GM12878 (cell line): ENCODE measurements around the gene FAM120A. TPM values are rescaled to one million over a fixed set of nuclear protein-coding genes. Genes with fewer than 3 reads are reported as not detected.

Experiments
- ATAC-seq: fragments of 200-7000 bp; cut with Tn5 transposase; 3 replicates; pipeline ENCODE4 v1.9.1; 2020; ENCODE audit warnings: mild to moderate bottlenecking, moderate library complexity
- BruUV-seq: library from RNA; stranded (reverse); fragments of 400-500 nt; replicated peaks from 2 replicates; lab custom pipeline; 2021; lab: Mats Ljungman, UMichigan
- CTCF ChIA-PET: fragments of 300-600 bp; sonication (Branson Sonifier 250); formaldehyde crosslinking; extraction: SDS; loops from one replicate; lab custom pipeline; 2021; ENCODE audit warnings: inconsistent platforms; lab: Yijun Ruan, JAX
- POLR2A ChIA-PET: fragments of 350-600 bp; formaldehyde crosslinking; extraction: SDS; loops from one replicate; lab custom pipeline; 2021; ENCODE audit warnings: inconsistent platforms; lab: Charles Lee
- RAD21 ChIA-PET: fragments of 300-600 bp; sonication (Branson Sonifier 250); formaldehyde crosslinking; loops from one replicate; lab custom pipeline; 2023; ENCODE audit warnings: antibody characterized with exemption; ENCODE audit not compliant: unreplicated experiment; lab: Charles Lee
- SMC1A ChIA-PET: fragments of 300-600 bp; sonication (Branson Sonifier 250); formaldehyde crosslinking; loops from one replicate; lab custom pipeline; 2023; ENCODE audit not compliant: unreplicated experiment, uncharacterized antibody; lab: Charles Lee
- DNase-seq: peaks from one replicate; pipeline ENCODE4 v3.0.0-alpha.2; 2011; ENCODE audit warnings: low read depth, low spot score
- FAIRE-seq: peaks from 3 replicates; lab custom pipeline; 2011; peaks lifted over from hg19 to GRCh38; lab: Jason Lieb, UNC
- H2AFZ ChIP-seq: 2 replicates; pipeline ENCODE4 v1.6.0; 2011; ENCODE audit warnings: low read depth, low read length, control low read depth; ENCODE audit not compliant: control insufficient read depth
- H3K27ac ChIP-seq: 2 replicates; pipeline ENCODE4 v1.5.1; 2011; ENCODE audit warnings: control low read depth; ENCODE audit not compliant: control insufficient read depth, insufficient read depth
- H3K27me3 ChIP-seq, 2 experiments: replicated peaks in 1 of 2; 2 replicates each; pipeline versions ENCODE4 v1.6.0 to v1.6.1; 2011; ENCODE audit warnings: low read length in 1 of 2; ENCODE audit not compliant: control insufficient read depth in 2 of 2, insufficient read depth in 2 of 2
- H3K36me3 ChIP-seq, 2 experiments: 2 replicates each; pipeline ENCODE4 v1.5.1; 2011; ENCODE audit warnings: low read length in 1 of 2; ENCODE audit not compliant: control insufficient read depth in 2 of 2, insufficient read depth in 2 of 2
- H3K4me1 ChIP-seq: 2 replicates; pipeline ENCODE4 v1.6.1; 2011; ENCODE audit warnings: mild to moderate bottlenecking, low read length, moderate library complexity, mixed read lengths; ENCODE audit not compliant: control insufficient read depth, insufficient read depth
- H3K4me2 ChIP-seq: 2 replicates; pipeline ENCODE4 v1.6.0; 2011; ENCODE audit warnings: control low read depth; ENCODE audit not compliant: control insufficient read depth, insufficient read depth
- H3K4me3 ChIP-seq: fragments of 200-600 bp; sonication (generic); 2 replicates; pipeline ENCODE4 v1.5.1; 2016
- H3K79me2 ChIP-seq: 2 replicates; pipeline ENCODE4 v1.6.0; 2011; ENCODE audit warnings: low read length; ENCODE audit not compliant: control insufficient read depth, insufficient read depth
- H3K9ac ChIP-seq: 2 replicates; pipeline ENCODE4 v1.8.0; 2011; ENCODE audit warnings: low read length, control low read depth, mixed read lengths; ENCODE audit not compliant: control insufficient read depth, insufficient read depth
- H3K9me3 ChIP-seq: replicated peaks from 3 replicates; pipeline ENCODE4 v1.5.1; 2011; ENCODE audit warnings: mild to moderate bottlenecking, low read length; ENCODE audit not compliant: control insufficient read depth, insufficient read depth
- H4K20me1 ChIP-seq: 2 replicates; pipeline ENCODE4 v1.6.0; 2011; ENCODE audit not compliant: control insufficient read depth, insufficient read depth
- BMI1 ChIP-seq: fragments of 450-650 bp; IDR thresholded peaks from 2 replicates; pipeline ENCODE4 v1.6.1; 2016; ENCODE audit warnings: mild to moderate bottlenecking, moderate library complexity, borderline replicate concordance
- CBX3 ChIP-seq: fragments of 200-600 bp; sonication (generic); IDR thresholded peaks from 2 replicates; pipeline ENCODE4 v1.6.1; 2016; ENCODE audit warnings: low read depth, borderline replicate concordance
- EED ChIP-seq: sonication (generic); IDR thresholded peaks from 2 replicates; pipeline ENCODE4 v1.6.1; 2016; ENCODE audit warnings: antibody characterized with exemption, low read depth
- HDGF ChIP-seq: fragments of 450-650 bp; IDR thresholded peaks from 2 replicates; pipeline ENCODE4 v1.6.1; 2016; ENCODE audit warnings: antibody characterized with exemption
- LARP7 ChIP-seq: fragments of 450-650 bp; IDR thresholded peaks from 2 replicates; pipeline ENCODE4 v1.6.1; 2017; ENCODE audit warnings: mild to moderate bottlenecking
- NBN ChIP-seq: fragments of 450-650 bp; IDR thresholded peaks from 2 replicates; pipeline ENCODE4 v1.6.1; 2016
- NR2C2 ChIP-seq: IDR thresholded peaks from 2 replicates; pipeline ENCODE4 v1.6.1; 2011; ENCODE audit warnings: borderline replicate concordance, low read depth; ENCODE audit not compliant: control insufficient read depth, insufficient read length
- NR2F1 ChIP-seq: fragments of 450-650 bp; conservative IDR thresholded peaks from 2 replicates; pipeline ENCODE4 v1.6.1; 2017; ENCODE audit warnings: mild to moderate bottlenecking
- ZNF384 ChIP-seq: IDR thresholded peaks from 2 replicates; pipeline ENCODE4 v1.6.1; 2012; ENCODE audit warnings: low read depth, mild to moderate bottlenecking, low read length, improper control_type of control experiment, borderline replicate concordance
- ZNF622 ChIP-seq: fragments of 450-650 bp; IDR thresholded peaks from 2 replicates; pipeline ENCODE4 v1.6.1; 2017; ENCODE audit warnings: mild to moderate bottlenecking, inconsistent platforms
- WGBS: methylation state at CpG from one replicate; pipeline ENCODE4 v1.1.6; 2016; ENCODE audit warnings: low lambda C conversion rate; ENCODE audit not compliant: insufficient replicate concordance, insufficient coverage; ENCODE audit errors: missing lambda C conversion rate; 5-methylcytosine and 5-hydroxymethylcytosine counted together
- in situ Hi-C: fragments of 300-500 bp; cut with MboI; formaldehyde crosslinking; loops from 9 replicates; pipeline ENCODE4 v1.14.3; 2018; ENCODE audit warnings: mixed read lengths
- intact Hi-C: fragments of 100-400 bp; cut with micrococcal nuclease; formaldehyde crosslinking; loops from one replicate; pipeline ENCODE4 v1.14.2; 2022; ENCODE audit not compliant: unreplicated experiment
- polyA plus RNA-seq, 11 experiments: library from polyadenylated mRNA; depleted of rRNA in 4 of 11; unstranded in 6 of 11; stranded (reverse) in 5 of 11; fragments of >200 nt; fragmentation: Nextera tagmentation in 4 of 11; fragmentation: Illumina TruSeq in 1 of 11; extraction: Ambion mirVana in 4 of 11; extraction: Trizol in 1 of 11; gene quantifications; 1 replicate in 1 of 11; 2 replicates in 10 of 11; pipeline versions ENCODE4 v1.2.1 to v1.2.3, GENCODE V29; 2011 to 2016; ENCODE audit warnings: inconsistent platforms in 2 of 11, missing spikeins in 2 of 11, low read depth in 1 of 11
- total RNA-seq, 4 experiments: library from RNA; depleted of rRNA in 3 of 4; stranded (reverse); fragments of >200 nt in 3 of 4; fragmentation: Illumina TruSeq in 1 of 4; extraction: Trizol in 1 of 4; gene quantifications; 2 replicates each; pipeline versions ENCODE4 v1.2.1 to v1.2.3, GENCODE V29; 2013 to 2021
- TF ChIP-seq, protein P1 (sequence below): fragments of 450-650 bp; IDR thresholded peaks from 2 replicates; pipeline ENCODE4 v1.6.1; 2017; ENCODE audit warnings: antibody characterized with exemption, mild to moderate bottlenecking, moderate library complexity
- TF ChIP-seq, protein P2 (sequence below): IDR thresholded peaks from 2 replicates; pipeline ENCODE4 v1.6.1; 2011; ENCODE audit warnings: low read depth, mild to moderate bottlenecking, low read length, moderate library complexity, borderline replicate concordance; ENCODE audit errors: extremely low read depth
- TF ChIP-seq, protein P3 (sequence below): IDR thresholded peaks from 2 replicates; pipeline ENCODE4 v1.6.1; 2012; ENCODE audit warnings: low read depth, low read length, improper control_type of control experiment
- TF ChIP-seq, protein P4 (sequence below): fragments of 450-650 bp; IDR thresholded peaks from 2 replicates; pipeline ENCODE4 v1.6.1; 2017; ENCODE audit warnings: mild to moderate bottlenecking, low read depth, inconsistent platforms; ENCODE audit not compliant: poor library complexity, severe bottlenecking

FAM120A gene
- total and polyA plus RNA-seq, 10 of the 15 experiments (the other 5 are each of a cell fraction or from before 2014, with no cell fraction given), result 13.1 to 89.6 (median 52.5) TPM

DNA sequence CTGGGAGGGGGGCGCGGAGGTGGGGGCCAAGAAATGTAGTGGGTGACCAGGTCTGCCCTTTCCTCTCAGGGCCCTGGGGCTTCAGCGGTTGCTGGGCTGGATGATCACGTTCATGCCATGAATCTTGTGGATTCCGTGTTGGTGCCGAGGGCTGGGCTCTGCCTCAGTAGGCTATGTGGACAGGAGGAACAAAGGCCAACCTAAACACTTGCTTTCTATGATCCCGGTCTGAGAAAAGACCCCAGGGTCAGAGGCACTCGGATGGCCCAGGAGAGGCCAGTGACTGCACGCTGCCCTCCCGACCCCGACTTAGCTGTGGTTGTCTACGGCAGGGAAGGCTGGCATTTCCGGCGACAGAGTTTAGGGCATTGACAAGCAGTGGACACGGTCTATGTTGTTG lies 151.5 kb downstream of the FAM120A start:
- no peak for DNase-seq

More for the DNA sequence above, 151.5 kb downstream of the FAM120A start:
- Histone ChIP-seq H3K79me2 (no peaks in the 10 kb centered on the region), H4K20me1 (no peaks in the 10 kb centered on the region), H3K27ac (no peak overlapping the region), H2AFZ (no peak overlapping the region), H3K4me2 (no peak overlapping the region), H3K9ac (no peak overlapping the region), H3K27me3 (no peaks in the 10 kb centered on the region), H3K36me3 (no peaks in the 10 kb centered on the region; a peak in 1 of 4 replicates), H3K4me1 (peaks cover 3% of the 10 kb centered on the region; the same call in 1 of the 2 replicates), H3K9me3 (no peaks in the 10 kb centered on the region; the same call in 1 of the 3 replicates), H3K4me3 (no peak overlapping the region)
- SMC1A ChIA-PET, result no interaction called here
- FAIRE-seq (no peak), ATAC-seq (no peak)
- CTCF ChIA-PET, result no interaction called here
- intact Hi-C loops (no loop called here), in situ Hi-C loops (no loop called here)
- WGBS, result 89% methylated on average over 15 of the region's 15 CpGs
- BruUV-seq, result no TSS peak
- POLR2A ChIA-PET, result no interaction called here
- TF ChIP-seq, protein P1, sequence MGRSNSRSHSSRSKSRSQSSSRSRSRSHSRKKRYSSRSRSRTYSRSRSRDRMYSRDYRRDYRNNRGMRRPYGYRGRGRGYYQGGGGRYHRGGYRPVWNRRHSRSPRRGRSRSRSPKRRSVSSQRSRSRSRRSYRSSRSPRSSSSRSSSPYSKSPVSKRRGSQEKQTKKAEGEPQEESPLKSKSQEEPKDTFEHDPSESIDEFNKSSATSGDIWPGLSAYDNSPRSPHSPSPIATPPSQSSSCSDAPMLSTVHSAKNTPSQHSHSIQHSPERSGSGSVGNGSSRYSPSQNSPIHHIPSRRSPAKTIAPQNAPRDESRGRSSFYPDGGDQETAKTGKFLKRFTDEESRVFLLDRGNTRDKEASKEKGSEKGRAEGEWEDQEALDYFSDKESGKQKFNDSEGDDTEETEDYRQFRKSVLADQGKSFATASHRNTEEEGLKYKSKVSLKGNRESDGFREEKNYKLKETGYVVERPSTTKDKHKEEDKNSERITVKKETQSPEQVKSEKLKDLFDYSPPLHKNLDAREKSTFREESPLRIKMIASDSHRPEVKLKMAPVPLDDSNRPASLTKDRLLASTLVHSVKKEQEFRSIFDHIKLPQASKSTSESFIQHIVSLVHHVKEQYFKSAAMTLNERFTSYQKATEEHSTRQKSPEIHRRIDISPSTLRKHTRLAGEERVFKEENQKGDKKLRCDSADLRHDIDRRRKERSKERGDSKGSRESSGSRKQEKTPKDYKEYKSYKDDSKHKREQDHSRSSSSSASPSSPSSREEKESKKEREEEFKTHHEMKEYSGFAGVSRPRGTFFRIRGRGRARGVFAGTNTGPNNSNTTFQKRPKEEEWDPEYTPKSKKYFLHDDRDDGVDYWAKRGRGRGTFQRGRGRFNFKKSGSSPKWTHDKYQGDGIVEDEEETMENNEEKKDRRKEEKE, result no peak
- TF ChIP-seq NR2F1 (no peak), ZNF384 (no peak), HDGF (no peak), NBN (no peak), NR2C2 (no peak), EED (no peak), ZNF622 (no peak), CBX3 (no peak), LARP7 (no peak), BMI1 (no peak)
- TF ChIP-seq, protein P2, sequence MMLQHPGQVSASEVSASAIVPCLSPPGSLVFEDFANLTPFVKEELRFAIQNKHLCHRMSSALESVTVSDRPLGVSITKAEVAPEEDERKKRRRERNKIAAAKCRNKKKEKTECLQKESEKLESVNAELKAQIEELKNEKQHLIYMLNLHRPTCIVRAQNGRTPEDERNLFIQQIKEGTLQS, result no peak
- TF ChIP-seq, protein P3, sequence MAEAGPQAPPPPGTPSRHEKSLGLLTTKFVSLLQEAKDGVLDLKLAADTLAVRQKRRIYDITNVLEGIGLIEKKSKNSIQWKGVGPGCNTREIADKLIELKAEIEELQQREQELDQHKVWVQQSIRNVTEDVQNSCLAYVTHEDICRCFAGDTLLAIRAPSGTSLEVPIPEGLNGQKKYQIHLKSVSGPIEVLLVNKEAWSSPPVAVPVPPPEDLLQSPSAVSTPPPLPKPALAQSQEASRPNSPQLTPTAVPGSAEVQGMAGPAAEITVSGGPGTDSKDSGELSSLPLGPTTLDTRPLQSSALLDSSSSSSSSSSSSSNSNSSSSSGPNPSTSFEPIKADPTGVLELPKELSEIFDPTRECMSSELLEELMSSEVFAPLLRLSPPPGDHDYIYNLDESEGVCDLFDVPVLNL, result no peak
- TF ChIP-seq, protein P4, sequence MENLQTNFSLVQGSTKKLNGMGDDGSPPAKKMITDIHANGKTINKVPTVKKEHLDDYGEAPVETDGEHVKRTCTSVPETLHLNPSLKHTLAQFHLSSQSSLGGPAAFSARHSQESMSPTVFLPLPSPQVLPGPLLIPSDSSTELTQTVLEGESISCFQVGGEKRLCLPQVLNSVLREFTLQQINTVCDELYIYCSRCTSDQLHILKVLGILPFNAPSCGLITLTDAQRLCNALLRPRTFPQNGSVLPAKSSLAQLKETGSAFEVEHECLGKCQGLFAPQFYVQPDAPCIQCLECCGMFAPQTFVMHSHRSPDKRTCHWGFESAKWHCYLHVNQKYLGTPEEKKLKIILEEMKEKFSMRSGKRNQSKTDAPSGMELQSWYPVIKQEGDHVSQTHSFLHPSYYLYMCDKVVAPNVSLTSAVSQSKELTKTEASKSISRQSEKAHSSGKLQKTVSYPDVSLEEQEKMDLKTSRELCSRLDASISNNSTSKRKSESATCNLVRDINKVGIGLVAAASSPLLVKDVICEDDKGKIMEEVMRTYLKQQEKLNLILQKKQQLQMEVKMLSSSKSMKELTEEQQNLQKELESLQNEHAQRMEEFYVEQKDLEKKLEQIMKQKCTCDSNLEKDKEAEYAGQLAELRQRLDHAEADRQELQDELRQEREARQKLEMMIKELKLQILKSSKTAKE, result no peak
- RAD21 ChIA-PET, result no interaction called here
